ENCODE results near the gene AQP12B. TPM values are rescaled to one million over a fixed set of nuclear protein-coding genes. Genes with fewer than 3 reads are reported as not detected.
"Not testable (repeated sequence)": the region's sequence is repeated elsewhere in the genome, so short reads cannot be mapped to it uniquely, and the experiment has no call there.

AQP12B gene
- total RNA-seq, 1 donor from 2014 or later = not detected

GRCh38 chr2:240686460-240686859, 3.8 kb upstream of the AQP12B start:
- TF ChIP-seq CTCF (IDR thresholded peaks at IDR 0.05; ENCODE audit: partially characterized antibody, unreplicated experiment) = no peak
- Mint-ChIP-seq H3K27me3 (ENCODE audit: unreplicated experiment) (no peaks in the 10 kb centered on the region), H3K36me3 (ENCODE audit: unreplicated experiment) (no peaks in the 10 kb centered on the region), H3K27ac (ENCODE audit: unreplicated experiment) (no peak overlapping the region), H3K4me1 (ENCODE audit: low read depth, unreplicated experiment) (no peaks in the 10 kb centered on the region), H3K4me3 (ENCODE audit: unreplicated experiment) (no peak overlapping the region), H3K9me3 (ENCODE audit: unreplicated experiment) (no peaks in the 10 kb centered on the region)
- no peak for DNase-seq

GRCh38 chr2:240685771-240686371, 3.2 kb upstream of the AQP12B start:
- H3K4me3 Mint-ChIP-seq (ENCODE audit: unreplicated experiment) = no peak overlapping the region
- no peaks in the 10 kb centered on the region for H3K4me1 Mint-ChIP-seq (ENCODE audit: low read depth, unreplicated experiment)
- H3K9me3 Mint-ChIP-seq (ENCODE audit: unreplicated experiment) = no peaks in the 10 kb centered on the region
- no peak overlapping the region for H3K27ac Mint-ChIP-seq (ENCODE audit: unreplicated experiment)
- no peak for DNase-seq
- H3K36me3 Mint-ChIP-seq (ENCODE audit: unreplicated experiment) = no peaks in the 10 kb centered on the region
- TF ChIP-seq CTCF (IDR thresholded peaks at IDR 0.05; ENCODE audit: partially characterized antibody, unreplicated experiment) = no peak
- no peaks in the 10 kb centered on the region for H3K27me3 Mint-ChIP-seq (ENCODE audit: unreplicated experiment)

- not testable (repeated sequence) for H3K4me1 Mint-ChIP-seq (ENCODE audit: low read depth, unreplicated experiment); DNase-seq; H3K9me3 Mint-ChIP-seq (ENCODE audit: unreplicated experiment); H3K27ac Mint-ChIP-seq (ENCODE audit: unreplicated experiment); H3K27me3 Mint-ChIP-seq (ENCODE audit: unreplicated experiment); H3K36me3 Mint-ChIP-seq (ENCODE audit: unreplicated experiment); H3K4me3 Mint-ChIP-seq (ENCODE audit: unreplicated experiment)
These were observed 1.5 kb upstream of the AQP12B start for GRCh38 chr2:240683980-240684728.

- not testable (repeated sequence) for H3K4me3 Mint-ChIP-seq (ENCODE audit: unreplicated experiment); DNase-seq; H3K4me1 Mint-ChIP-seq (ENCODE audit: low read depth, unreplicated experiment); H3K27ac Mint-ChIP-seq (ENCODE audit: unreplicated experiment); H3K9me3 Mint-ChIP-seq (ENCODE audit: unreplicated experiment); H3K36me3 Mint-ChIP-seq (ENCODE audit: unreplicated experiment); H3K27me3 Mint-ChIP-seq (ENCODE audit: unreplicated experiment)
These were observed 769 bp upstream of the AQP12B start for GRCh38 chr2:240683329-240683979.

- not testable (repeated sequence) for H3K4me3 Mint-ChIP-seq (ENCODE audit: unreplicated experiment); DNase-seq; H3K27me3 Mint-ChIP-seq (ENCODE audit: unreplicated experiment); H3K36me3 Mint-ChIP-seq (ENCODE audit: unreplicated experiment); H3K4me1 Mint-ChIP-seq (ENCODE audit: low read depth, unreplicated experiment); H3K27ac Mint-ChIP-seq (ENCODE audit: unreplicated experiment); H3K9me3 Mint-ChIP-seq (ENCODE audit: unreplicated experiment)
These were observed 2.5 kb downstream of the AQP12B start for GRCh38 chr2:240680185-240680584.

GRCh38 chr2:240678909-240679308, 3.8 kb downstream of the AQP12B start:
- H3K9me3 Mint-ChIP-seq (ENCODE audit: unreplicated experiment); DNase-seq; H3K27ac Mint-ChIP-seq (ENCODE audit: unreplicated experiment); H3K36me3 Mint-ChIP-seq (ENCODE audit: unreplicated experiment); H3K4me3 Mint-ChIP-seq (ENCODE audit: unreplicated experiment); H3K27me3 Mint-ChIP-seq (ENCODE audit: unreplicated experiment); H3K4me1 Mint-ChIP-seq (ENCODE audit: low read depth, unreplicated experiment): not testable (repeated sequence)

- not testable (repeated sequence) for H3K36me3 Mint-ChIP-seq (ENCODE audit: unreplicated experiment); H3K27ac Mint-ChIP-seq (ENCODE audit: unreplicated experiment); DNase-seq; H3K27me3 Mint-ChIP-seq (ENCODE audit: unreplicated experiment); H3K9me3 Mint-ChIP-seq (ENCODE audit: unreplicated experiment); H3K4me1 Mint-ChIP-seq (ENCODE audit: low read depth, unreplicated experiment); H3K4me3 Mint-ChIP-seq (ENCODE audit: unreplicated experiment)
These were observed 4.6 kb downstream of the AQP12B start for GRCh38 chr2:240678043-240678442.

GRCh38 chr2:240675345-240675744, 7.3 kb downstream of the AQP12B start:
- not testable (repeated sequence) for H3K27me3 Mint-ChIP-seq (ENCODE audit: unreplicated experiment); H3K36me3 Mint-ChIP-seq (ENCODE audit: unreplicated experiment); H3K9me3 Mint-ChIP-seq (ENCODE audit: unreplicated experiment); H3K27ac Mint-ChIP-seq (ENCODE audit: unreplicated experiment); H3K4me3 Mint-ChIP-seq (ENCODE audit: unreplicated experiment); H3K4me1 Mint-ChIP-seq (ENCODE audit: low read depth, unreplicated experiment); DNase-seq

- H3K27ac Mint-ChIP-seq (ENCODE audit: unreplicated experiment); H3K4me3 Mint-ChIP-seq (ENCODE audit: unreplicated experiment); H3K4me1 Mint-ChIP-seq (ENCODE audit: low read depth, unreplicated experiment); H3K9me3 Mint-ChIP-seq (ENCODE audit: unreplicated experiment); DNase-seq; H3K36me3 Mint-ChIP-seq (ENCODE audit: unreplicated experiment); H3K27me3 Mint-ChIP-seq (ENCODE audit: unreplicated experiment): not testable (repeated sequence)
These were observed 8.1 kb downstream of the AQP12B start for GRCh38 chr2:240674461-240675184.
